Psoas muscle (tissue), 8 donors: Measurements from ENCODE around the gene XXYLT1. TPM values are rescaled to one million over a fixed set of nuclear protein-coding genes. Genes with fewer than 3 reads are reported as not detected.

Experiments
- ATAC-seq, 4 donors: fragments of 200-7000 bp; cut with Tn5 transposase; one replicate each; pipeline ENCODE4 v1.9.1; 2020; ENCODE audit warnings: moderate library complexity in 3 of 4, mild to moderate bottlenecking in 2 of 4
- DNase-seq, 2 donors: peaks; one replicate each; pipeline ENCODE4 v3.0.0-alpha.2; 2020
- H3K27ac ChIP-seq: fragments of 200-600 bp; one replicate; pipeline ENCODE4 v1.8.0; 2022
- H3K27me3 ChIP-seq, 3 donors: fragments of 200-600 bp in 1 of 3; one replicate each; pipeline versions ENCODE4 v1.6.1 to v1.8.0; 2013 to 2022; ENCODE audit warnings: low read length in 2 of 3, mild to moderate bottlenecking in 2 of 3, moderate library complexity in 1 of 3; ENCODE audit not compliant: insufficient read depth in 3 of 3
- H3K36me3 ChIP-seq, 2 donors: fragments of 200-600 bp in 1 of 2; one replicate each; pipeline versions ENCODE4 v1.6.1 to v1.8.0; 2013 to 2022; ENCODE audit warnings: low read depth in 1 of 2, mild to moderate bottlenecking in 1 of 2, moderate library complexity in 1 of 2; ENCODE audit not compliant: insufficient read depth in 1 of 2
- H3K4me1 ChIP-seq: fragments of 200-600 bp; one replicate; pipeline ENCODE4 v1.8.0; 2022
- H3K4me3 ChIP-seq: fragments of 200-600 bp; one replicate; pipeline ENCODE4 v1.8.0; 2022; ENCODE audit warnings: mild to moderate bottlenecking
- H3K9me3 ChIP-seq: fragments of 200-600 bp; one replicate; pipeline ENCODE4 v1.8.0; 2022
- CTCF ChIP-seq: fragments of 200-600 bp; IDR thresholded peaks from one replicate; pipeline ENCODE4 v1.8.0; 2022; ENCODE audit warnings: antibody characterized with exemption
- WGBS, 3 donors: extraction: QIAGEN DNeasy Blood & Tissue Kit; methylation state at CpG; one replicate each; pipeline versions ENCODE4 v1.1.6 to v1.1.7; 2013; 5-methylcytosine and 5-hydroxymethylcytosine counted together
- intact Hi-C, 2 donors: fragments of 100-400 bp; cut with DNase I; formaldehyde crosslinking; loops; one replicate each; pipeline versions ENCODE4 v1.11.0 to v1.14.2; 2022
- polyA plus RNA-seq, 3 donors: library from polyadenylated mRNA; stranded (reverse); fragments of 200-250 nt; gene quantifications; one replicate each; pipeline ENCODE4 v1.2.3, GENCODE V29; 2013
- total RNA-seq, 4 donors: library from RNA; stranded (reverse); fragmentation: NEBNext Ultra II Directional in 2 of 4; extraction: Animal tissue kit (Norgen Biotek cat#: 25700) in 2 of 4; gene quantifications; one replicate each; pipeline versions ENCODE4 v1.2.1 to v1.2.4, GENCODE V29; 2021 to 2023
- donor health status: healthy with polysubstance abuse.
- donor health status: DM: no; HTN: no; CAD: no; lungs with moderate emphysema.
- donor health status: Bipolar disorder and iron deficiency.
- donor health status: healthy.
- donor health status: DM: yes; HTN: yes; CAD: no.
- donor health status: DM: no; HTN: no; CAD: no.
- donor health status: DM: no; HTN: no; CAD: no.
- donor health status: DM: yes; HTN: yes; CAD: no.

The XXYLT1 gene
- total and polyA plus RNA-seq, 7 donors: 0.86 to 3.5 (median 1.8) TPM

GRCh38 chr3:195256639-195257453, 14.1 kb downstream of the XXYLT1 start:
- Histone ChIP-seq H3K27ac (no peak overlapping the region), H3K36me3 (no peaks in the 10 kb centered on the region), H3K4me1 (peaks cover 28% of the 10 kb centered on the region), H3K27me3 (no peaks in the 10 kb centered on the region), H3K4me3 (no peak overlapping the region), H3K9me3 (no peaks in the 10 kb centered on the region)
- WGBS, 3 donors: 94 to 97% (median 96%) methylated on average over 19 of the region's 19 CpGs
- DNase-seq (no peak), ATAC-seq (no peak)
- intact Hi-C loops: loop anchor here (5.0 to 10.0 kb wide), 4 partner anchors 100 to 575 kb away; no protein-coding TSS in a partner anchor
- no peak for TF ChIP-seq CTCF

- TF ChIP-seq CTCF: no peak
Measured at GRCh38 chr3:195255571-195256501, 15.1 kb downstream of the XXYLT1 start.

GRCh38 chr3:195255176-195255500, 15.8 kb downstream of the XXYLT1 start:
- no peak for DNase-seq
- 89 to 96% (median 93%) methylated on average over 13 of the region's 13 CpGs for WGBS, 3 donors
- H3K4me1 ChIP-seq: peaks cover 28% of the 10 kb centered on the region

More at GRCh38 chr3:195255571-195256501, 15.1 kb downstream of the XXYLT1 start:
- Histone ChIP-seq H3K27ac (no peak overlapping the region), H3K27me3 (no peaks in the 10 kb centered on the region), H3K4me1 (peaks cover 28% of the 10 kb centered on the region), H3K36me3 (no peaks in the 10 kb centered on the region), H3K9me3 (no peaks in the 10 kb centered on the region), H3K4me3 (no peak overlapping the region)
- intact Hi-C loops: loop anchor here (5.0 to 10.0 kb wide), 4 partner anchors 99 to 574 kb away; no protein-coding TSS in a partner anchor
- DNase-seq (no peak), ATAC-seq (no peak)
- 87 to 91% (median 88%) methylated on average over 22 of the region's 22 CpGs for WGBS, 3 donors

More at GRCh38 chr3:195255176-195255500, 15.8 kb downstream of the XXYLT1 start:
- intact Hi-C loops: loop anchor here (5.0 to 10.0 kb wide), 4 partner anchors 98 to 573 kb away; no protein-coding TSS in a partner anchor
- Histone ChIP-seq H3K27me3 (no peaks in the 10 kb centered on the region), H3K9me3 (no peaks in the 10 kb centered on the region), H3K4me3 (no peak overlapping the region), H3K36me3 (no peaks in the 10 kb centered on the region), H3K27ac (no peak overlapping the region)
- TF ChIP-seq CTCF: no peak
- ATAC-seq: no peak
